GM12878 (cell line): ENCODE data around the gene SDHC. TPM values are rescaled to one million over a fixed set of nuclear protein-coding genes. Genes with fewer than 3 reads are reported as not detected.

Experiments used
- ATAC-seq: fragments of 200-7000 bp; cut with Tn5 transposase; 3 replicates; pipeline ENCODE4 v1.9.1; 2020; ENCODE audit warnings: mild to moderate bottlenecking, moderate library complexity
- BruUV-seq: library from RNA; stranded (reverse); fragments of 400-500 nt; replicated peaks from 2 replicates; lab custom pipeline; 2021; lab: Mats Ljungman, UMichigan
- CTCF ChIA-PET: fragments of 300-600 bp; sonication (Branson Sonifier 250); formaldehyde crosslinking; extraction: SDS; loops from one replicate; lab custom pipeline; 2021; ENCODE audit warnings: inconsistent platforms; lab: Yijun Ruan, JAX
- POLR2A ChIA-PET: fragments of 350-600 bp; formaldehyde crosslinking; extraction: SDS; loops from one replicate; lab custom pipeline; 2021; ENCODE audit warnings: inconsistent platforms; lab: Charles Lee
- RAD21 ChIA-PET: fragments of 300-600 bp; sonication (Branson Sonifier 250); formaldehyde crosslinking; loops from one replicate; lab custom pipeline; 2023; ENCODE audit warnings: antibody characterized with exemption; ENCODE audit not compliant: unreplicated experiment; lab: Charles Lee
- SMC1A ChIA-PET: fragments of 300-600 bp; sonication (Branson Sonifier 250); formaldehyde crosslinking; loops from one replicate; lab custom pipeline; 2023; ENCODE audit not compliant: unreplicated experiment, uncharacterized antibody; lab: Charles Lee
- DNase-seq: peaks from one replicate; pipeline ENCODE4 v3.0.0-alpha.2; 2011; ENCODE audit warnings: low read depth, low spot score
- FAIRE-seq: peaks from 3 replicates; lab custom pipeline; 2011; peaks lifted over from hg19 to GRCh38; lab: Jason Lieb, UNC
- H2AFZ ChIP-seq: 2 replicates; pipeline ENCODE4 v1.6.0; 2011; ENCODE audit warnings: low read depth, low read length, control low read depth; ENCODE audit not compliant: control insufficient read depth
- H3K27ac ChIP-seq: 2 replicates; pipeline ENCODE4 v1.5.1; 2011; ENCODE audit warnings: control low read depth; ENCODE audit not compliant: control insufficient read depth, insufficient read depth
- H3K27me3 ChIP-seq, 2 experiments: replicated peaks in 1 of 2; 2 replicates each; pipeline versions ENCODE4 v1.6.0 to v1.6.1; 2011; ENCODE audit warnings: low read length in 1 of 2; ENCODE audit not compliant: control insufficient read depth in 2 of 2, insufficient read depth in 2 of 2
- H3K36me3 ChIP-seq, 2 experiments: 2 replicates each; pipeline ENCODE4 v1.5.1; 2011; ENCODE audit warnings: low read length in 1 of 2; ENCODE audit not compliant: control insufficient read depth in 2 of 2, insufficient read depth in 2 of 2
- H3K4me1 ChIP-seq: 2 replicates; pipeline ENCODE4 v1.6.1; 2011; ENCODE audit warnings: mild to moderate bottlenecking, low read length, moderate library complexity, mixed read lengths; ENCODE audit not compliant: control insufficient read depth, insufficient read depth
- H3K4me2 ChIP-seq: 2 replicates; pipeline ENCODE4 v1.6.0; 2011; ENCODE audit warnings: control low read depth; ENCODE audit not compliant: control insufficient read depth, insufficient read depth
- H3K4me3 ChIP-seq: fragments of 200-600 bp; sonication (generic); 2 replicates; pipeline ENCODE4 v1.5.1; 2016
- H3K79me2 ChIP-seq: 2 replicates; pipeline ENCODE4 v1.6.0; 2011; ENCODE audit warnings: low read length; ENCODE audit not compliant: control insufficient read depth, insufficient read depth
- H3K9ac ChIP-seq: 2 replicates; pipeline ENCODE4 v1.8.0; 2011; ENCODE audit warnings: low read length, control low read depth, mixed read lengths; ENCODE audit not compliant: control insufficient read depth, insufficient read depth
- H3K9me3 ChIP-seq: replicated peaks from 3 replicates; pipeline ENCODE4 v1.5.1; 2011; ENCODE audit warnings: mild to moderate bottlenecking, low read length; ENCODE audit not compliant: control insufficient read depth, insufficient read depth
- H4K20me1 ChIP-seq: 2 replicates; pipeline ENCODE4 v1.6.0; 2011; ENCODE audit not compliant: control insufficient read depth, insufficient read depth
- ATF7 ChIP-seq: fragments of 450-650 bp; IDR thresholded peaks from 2 replicates; pipeline ENCODE4 v1.6.1; 2016; ENCODE audit warnings: low read depth, mild to moderate bottlenecking
- BHLHE40 ChIP-seq, 2 experiments: fragments of 450-650 bp in 1 of 2; IDR thresholded peaks; 2 replicates each; pipeline ENCODE4 v1.6.1; 2011 to 2017; ENCODE audit warnings: low read depth in 2 of 2, borderline replicate concordance in 1 of 2, improper control_type of control experiment in 1 of 2, low read length in 1 of 2, mild to moderate bottlenecking in 1 of 2
- ELK1 ChIP-seq: IDR thresholded peaks from 2 replicates; pipeline ENCODE4 v1.6.1; 2012; ENCODE audit warnings: low read depth, low read length, improper control_type of control experiment
- ETV6 ChIP-seq, 2 experiments: fragments of 450-650 bp in 1 of 2; IDR thresholded peaks in 1 of 2; conservative IDR thresholded peaks in 1 of 2; 2 replicates each; pipeline ENCODE4 v1.6.1; 2014; ENCODE audit warnings: antibody characterized with exemption in 1 of 2, borderline replicate concordance in 1 of 2, low read depth in 1 of 2, mild to moderate bottlenecking in 1 of 2, moderate library complexity in 1 of 2
- IRF5 ChIP-seq: fragments of 450-650 bp; IDR thresholded peaks from 2 replicates; pipeline ENCODE4 v1.6.1; 2017; ENCODE audit warnings: borderline replicate concordance
- KAT2A ChIP-seq: conservative IDR thresholded peaks from 2 replicates; pipeline ENCODE4 v1.6.1; 2011; ENCODE audit warnings: low read depth, low read length; ENCODE audit not compliant: control insufficient read depth
- POLR2AphosphoS5 ChIP-seq: IDR thresholded peaks from 2 replicates; pipeline ENCODE4 v1.6.1; 2011; ENCODE audit warnings: mild to moderate bottlenecking, low read length, inconsistent platforms
- SMARCA5 ChIP-seq: fragments of 450-650 bp; IDR thresholded peaks from 2 replicates; pipeline ENCODE4 v1.6.1; 2017; ENCODE audit warnings: mild to moderate bottlenecking
- SMC3 ChIP-seq: IDR thresholded peaks from 2 replicates; pipeline ENCODE4 v1.6.1; 2011; ENCODE audit warnings: low read length, improper control_type of control experiment, borderline replicate concordance
- SP1 ChIP-seq: IDR thresholded peaks from one replicate; pipeline ENCODE4 v1.6.1; 2011; ENCODE audit warnings: low read depth, low read length
- SREBF2 ChIP-seq: IDR thresholded peaks from 2 replicates; pipeline ENCODE4 v1.6.1; 2012; ENCODE audit warnings: mild to moderate bottlenecking, low read length
- TCF3 ChIP-seq: IDR thresholded peaks from 2 replicates; pipeline ENCODE4 v1.6.1; 2012; ENCODE audit warnings: low read depth, mild to moderate bottlenecking, low read length, borderline replicate concordance; ENCODE audit not compliant: insufficient read depth
- YBX1 ChIP-seq: fragments of 450-650 bp; IDR thresholded peaks from 2 replicates; pipeline ENCODE4 v1.6.1; 2016; ENCODE audit warnings: antibody characterized with exemption
- ZNF207 ChIP-seq: fragments of 450-650 bp; IDR thresholded peaks from 2 replicates; pipeline ENCODE4 v1.6.1; 2014; ENCODE audit warnings: antibody characterized with exemption, mild to moderate bottlenecking, borderline replicate concordance
- in situ Hi-C: fragments of 300-500 bp; cut with MboI; formaldehyde crosslinking; loops from 9 replicates; pipeline ENCODE4 v1.14.3; 2018; ENCODE audit warnings: mixed read lengths
- intact Hi-C: fragments of 100-400 bp; cut with micrococcal nuclease; formaldehyde crosslinking; loops from one replicate; pipeline ENCODE4 v1.14.2; 2022; ENCODE audit not compliant: unreplicated experiment
- polyA plus RNA-seq, 11 experiments: library from polyadenylated mRNA; depleted of rRNA in 4 of 11; unstranded in 6 of 11; stranded (reverse) in 5 of 11; fragments of >200 nt; fragmentation: Nextera tagmentation in 4 of 11; fragmentation: Illumina TruSeq in 1 of 11; extraction: Ambion mirVana in 4 of 11; extraction: Trizol in 1 of 11; gene quantifications; 1 replicate in 1 of 11; 2 replicates in 10 of 11; pipeline versions ENCODE4 v1.2.1 to v1.2.3, GENCODE V29; 2011 to 2016; ENCODE audit warnings: inconsistent platforms in 2 of 11, missing spikeins in 2 of 11, low read depth in 1 of 11
- total RNA-seq, 4 experiments: library from RNA; depleted of rRNA in 3 of 4; stranded (reverse); fragments of >200 nt in 3 of 4; fragmentation: Illumina TruSeq in 1 of 4; extraction: Trizol in 1 of 4; gene quantifications; 2 replicates each; pipeline versions ENCODE4 v1.2.1 to v1.2.3, GENCODE V29; 2013 to 2021
- TF ChIP-seq, protein P1 (sequence below): fragments of 450-650 bp; IDR thresholded peaks from 2 replicates; pipeline ENCODE4 v1.6.1; 2018; ENCODE audit warnings: mild to moderate bottlenecking, low read depth, moderate library complexity; ENCODE audit not compliant: partially characterized antibody
- TF ChIP-seq, protein P2 (sequence below): IDR thresholded peaks from 2 replicates; pipeline ENCODE4 v1.6.1; 2011; ENCODE audit warnings: mild to moderate bottlenecking, low read depth, low read length, moderate library complexity; ENCODE audit not compliant: insufficient replicate concordance

Gene SDHC
- total and polyA plus RNA-seq, 10 of the 15 experiments (the other 5 are each of a cell fraction or from before 2014, with no cell fraction given), result 18.4 to 340 (median 178) TPM

GRCh38 chr1:161357073-161357472 is 42.9 kb downstream of the SDHC start (continued):
- TF ChIP-seq POLR2AphosphoS5 (no peak), IRF5 (no peak), SMC3 (no peak), YBX1 (no peak), ELK1 (no peak), TCF3 (no peak), KAT2A (no peak)
- TF ChIP-seq, protein P1, sequence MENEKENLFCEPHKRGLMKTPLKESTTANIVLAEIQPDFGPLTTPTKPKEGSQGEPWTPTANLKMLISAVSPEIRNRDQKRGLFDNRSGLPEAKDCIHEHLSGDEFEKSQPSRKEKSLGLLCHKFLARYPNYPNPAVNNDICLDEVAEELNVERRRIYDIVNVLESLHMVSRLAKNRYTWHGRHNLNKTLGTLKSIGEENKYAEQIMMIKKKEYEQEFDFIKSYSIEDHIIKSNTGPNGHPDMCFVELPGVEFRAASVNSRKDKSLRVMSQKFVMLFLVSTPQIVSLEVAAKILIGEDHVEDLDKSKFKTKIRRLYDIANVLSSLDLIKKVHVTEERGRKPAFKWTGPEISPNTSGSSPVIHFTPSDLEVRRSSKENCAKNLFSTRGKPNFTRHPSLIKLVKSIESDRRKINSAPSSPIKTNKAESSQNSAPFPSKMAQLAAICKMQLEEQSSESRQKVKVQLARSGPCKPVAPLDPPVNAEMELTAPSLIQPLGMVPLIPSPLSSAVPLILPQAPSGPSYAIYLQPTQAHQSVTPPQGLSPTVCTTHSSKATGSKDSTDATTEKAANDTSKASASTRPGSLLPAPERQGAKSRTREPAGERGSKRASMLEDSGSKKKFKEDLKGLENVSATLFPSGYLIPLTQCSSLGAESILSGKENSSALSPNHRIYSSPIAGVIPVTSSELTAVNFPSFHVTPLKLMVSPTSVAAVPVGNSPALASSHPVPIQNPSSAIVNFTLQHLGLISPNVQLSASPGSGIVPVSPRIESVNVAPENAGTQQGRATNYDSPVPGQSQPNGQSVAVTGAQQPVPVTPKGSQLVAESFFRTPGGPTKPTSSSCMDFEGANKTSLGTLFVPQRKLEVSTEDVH, result no peak
- TF ChIP-seq, all 136 proteins: peak for 0

DNA sequence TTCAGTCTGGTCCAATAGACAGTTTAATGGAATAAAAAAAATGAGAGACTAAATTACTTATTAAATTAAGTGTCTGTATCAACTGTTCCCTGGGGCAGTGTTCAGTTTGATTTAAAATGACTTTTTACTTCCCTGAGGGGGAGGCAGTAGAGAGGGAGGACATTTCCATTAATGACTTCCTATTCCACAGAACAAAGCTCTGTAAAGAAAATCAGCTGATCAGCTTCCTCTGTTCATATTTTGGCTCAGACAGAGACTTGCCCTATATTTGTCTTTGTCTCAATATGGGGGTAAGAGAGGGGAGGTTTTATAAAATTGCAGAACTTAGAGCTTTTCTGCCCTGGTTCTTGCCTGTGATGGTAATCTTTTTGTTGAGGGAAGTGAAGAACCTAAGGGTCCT is 45.1 kb downstream of the SDHC start:
- no peak for ATAC-seq
- SMC1A ChIA-PET, result no interaction called here
- Histone ChIP-seq H3K9me3 (no peaks in the 10 kb centered on the region), H3K4me1 (no peaks in the 10 kb centered on the region), H3K4me3 (no peak overlapping the region), H3K27me3 (no peaks in the 10 kb centered on the region), H3K9ac (no peak overlapping the region), H3K79me2 (no peaks in the 10 kb centered on the region), H3K36me3 (peaks cover 0 to 6% of the 10 kb centered on the region in 2 experiments; a peak in 1 of 4 replicates), H3K27ac (no peak overlapping the region), H3K4me2 (no peak overlapping the region), H4K20me1 (no peaks in the 10 kb centered on the region), H2AFZ (no peak overlapping the region)
- DNase-seq, result no peak
- BruUV-seq, result no TSS peak
- no peak for FAIRE-seq
- CTCF ChIA-PET, result interaction anchor here (1.1 kb wide), 2 partner anchors 22 to 140 kb away, joined by 3 read pairs; no protein-coding TSS in a partner anchor
- POLR2A ChIA-PET, result no interaction called here
- intact Hi-C loops (no loop called here), in situ Hi-C loops (no loop called here)
- RAD21 ChIA-PET, result no interaction called here
- no peak for TF ChIP-seq SMARCA5
- TF ChIP-seq ETV6 (conservative IDR thresholded peaks at IDR 0.05 in 1 of 2, IDR thresholded peaks at IDR 0.05 in 1 of 2; ENCODE audit: borderline replicate concordance in 1 of 2, low read depth in 1 of 2), result no peak
- no peak for TF ChIP-seq IRF5
- no peak for TF ChIP-seq SREBF2
- TF ChIP-seq ATF7, result no peak
- TF ChIP-seq SP1, result no peak
- TF ChIP-seq, protein P2, sequence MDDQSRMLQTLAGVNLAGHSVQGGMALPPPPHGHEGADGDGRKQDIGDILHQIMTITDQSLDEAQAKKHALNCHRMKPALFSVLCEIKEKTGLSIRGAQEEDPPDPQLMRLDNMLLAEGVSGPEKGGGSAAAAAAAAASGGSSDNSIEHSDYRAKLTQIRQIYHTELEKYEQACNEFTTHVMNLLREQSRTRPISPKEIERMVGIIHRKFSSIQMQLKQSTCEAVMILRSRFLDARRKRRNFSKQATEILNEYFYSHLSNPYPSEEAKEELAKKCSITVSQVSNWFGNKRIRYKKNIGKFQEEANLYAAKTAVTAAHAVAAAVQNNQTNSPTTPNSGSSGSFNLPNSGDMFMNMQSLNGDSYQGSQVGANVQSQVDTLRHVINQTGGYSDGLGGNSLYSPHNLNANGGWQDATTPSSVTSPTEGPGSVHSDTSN, result no peak
- no peak for TF ChIP-seq BHLHE40 (IDR thresholded peaks at IDR 0.05; ENCODE audit: borderline replicate concordance in 1 of 2, low read depth in 2 of 2, low read length in 1 of 2)
- TF ChIP-seq ZNF207, result no peak
